Naive thymus-derived CD4-positive, alpha-beta T cell (primary cell): ENCODE measurements around the gene HBM. TPM values are rescaled to one million over a fixed set of nuclear protein-coding genes. Genes with fewer than 3 reads are reported as not detected.

Source experiments
- ATAC-seq: fragments of 150-1000 bp; cut with Tn5 transposase; 2 replicates; pipeline ENCODE4 v1.10.0; 2021; ENCODE audit warnings: mild to moderate bottlenecking, moderate library complexity
- CTCF ChIA-PET: fragments of 350-600 bp; sonication (Branson Sonifier 250); formaldehyde crosslinking; loops from one replicate; lab custom pipeline; 2021; ENCODE audit warnings: antibody characterized with exemption; lab: Charles Lee
- POLR2A ChIA-PET: fragments of 350-600 bp; sonication (Branson Sonifier 250); formaldehyde crosslinking; loops from one replicate; lab custom pipeline; 2021; ENCODE audit warnings: antibody characterized with exemption, inconsistent platforms; lab: Charles Lee
- DNase-seq, 9 donors: peaks; one replicate each; pipeline versions ENCODE4 v3.0.0 to v3.0.0-alpha.2; 2020 to 2022; ENCODE audit warnings: mixed read lengths in 1 of 9
- H3K27ac ChIP-seq: one replicate; pipeline ENCODE4 v1.7.0; 2013; ENCODE audit warnings: mild to moderate bottlenecking, low read depth, low read length, moderate library complexity
- H3K27me3 ChIP-seq, 2 donors: one replicate each; pipeline ENCODE4 v1.7.0; 2013; ENCODE audit warnings: low read length in 2 of 2, mild to moderate bottlenecking in 2 of 2, moderate library complexity in 2 of 2; ENCODE audit not compliant: control insufficient read depth in 2 of 2, insufficient read depth in 2 of 2
- H3K36me3 ChIP-seq, 3 experiments: 1 replicate in 2 of 3; 2 replicates in 1 of 3; pipeline ENCODE4 v1.7.0; 2013; ENCODE audit warnings: low read length in 3 of 3, mild to moderate bottlenecking in 3 of 3, moderate library complexity in 1 of 3; ENCODE audit not compliant: insufficient read depth in 3 of 3, control insufficient read depth in 2 of 3
- H3K4me1 ChIP-seq, 2 donors: one replicate each; pipeline ENCODE4 v1.7.0; 2013; ENCODE audit warnings: low read length in 2 of 2, mild to moderate bottlenecking in 2 of 2, moderate library complexity in 1 of 2; ENCODE audit not compliant: control insufficient read depth in 2 of 2, insufficient read depth in 2 of 2
- H3K4me3 ChIP-seq: 2 replicates; pipeline ENCODE4 v1.7.0; 2013; ENCODE audit warnings: mild to moderate bottlenecking, low read length
- H3K9me3 ChIP-seq, 3 experiments: 1 replicate in 2 of 3; 2 replicates in 1 of 3; pipeline ENCODE4 v1.7.0; 2013; ENCODE audit warnings: low read length in 3 of 3; ENCODE audit not compliant: control insufficient read depth in 2 of 3
- H3K27ac Mint-ChIP-seq, 9 donors: one replicate each; pipeline ENCODE4 v1.8.0; 2020 to 2022; ENCODE audit warnings: mixed read lengths in 9 of 9, mild to moderate bottlenecking in 8 of 9, moderate library complexity in 5 of 9, inconsistent platforms in 2 of 9
- H3K27me3 Mint-ChIP-seq, 5 donors: one replicate each; pipeline ENCODE4 v1.8.0; 2021 to 2022; ENCODE audit warnings: mixed read lengths in 5 of 5, mild to moderate bottlenecking in 1 of 5
- H3K36me3 Mint-ChIP-seq, 5 donors: one replicate each; pipeline ENCODE4 v1.8.0; 2020 to 2022; ENCODE audit warnings: mixed read lengths in 5 of 5, mild to moderate bottlenecking in 3 of 5, inconsistent platforms in 1 of 5
- H3K4me1 Mint-ChIP-seq, 7 donors: one replicate each; pipeline ENCODE4 v1.8.0; 2020 to 2022; ENCODE audit warnings: mixed read lengths in 7 of 7, mild to moderate bottlenecking in 3 of 7, inconsistent platforms in 1 of 7
- H3K4me3 Mint-ChIP-seq, 10 donors: one replicate each; pipeline ENCODE4 v1.8.0; 2020 to 2022; ENCODE audit warnings: mild to moderate bottlenecking in 10 of 10, mixed read lengths in 10 of 10, moderate library complexity in 6 of 10, inconsistent platforms in 2 of 10
- H3K9me3 Mint-ChIP-seq, 11 donors: one replicate each; pipeline ENCODE4 v1.8.0; 2020 to 2022; ENCODE audit warnings: mixed read lengths in 11 of 11, mild to moderate bottlenecking in 4 of 11, inconsistent platforms in 1 of 11, moderate library complexity in 1 of 11
- intact Hi-C, 2 donors: fragments of 100-400 bp; cut with micrococcal nuclease; formaldehyde crosslinking; loops; one replicate each; pipeline ENCODE4 v1.15.1; 2023
- polyA plus RNA-seq, 2 donors: library from polyadenylated mRNA; unstranded; fragments of 300-500 nt; fragmentation: Illumina TruSeq; gene quantifications; one replicate each; pipeline ENCODE4 v1.2.3, GENCODE V29; 2021
- total RNA-seq, 6 experiments: library from RNA in 5 of 6; stranded (reverse) in 5 of 6; gene quantifications; 1 replicate in 5 of 6; 2 replicates in 1 of 6; pipeline ENCODE4 v1.2.3 and lab custom pipeline; 2021 to 2026

HBM gene
- total and polyA plus RNA-seq, 7 experiments from 2014 or later, result not detected

- no peak overlapping the region for H3K4me3 Mint-ChIP-seq
- no peaks in the 10 kb centered on the region for H3K9me3 Mint-ChIP-seq
- intact Hi-C loops, result no loop called here
- POLR2A ChIA-PET, result no interaction called here
- peaks cover 11 to 55% (median 45%) of the 10 kb centered on the region in 7 donors for H3K4me1 Mint-ChIP-seq
- DNase-seq (no peak), ATAC-seq (no peak)
- peaks cover 0 to 4% (median 0%) of the 10 kb centered on the region in 5 donors for H3K36me3 Mint-ChIP-seq
- H3K4me1 ChIP-seq, result no peaks in the 10 kb centered on the region
- peaks cover 0 to under 1% (median 0%) of the 10 kb centered on the region in 3 experiments for H3K36me3 ChIP-seq
- H3K9me3 ChIP-seq, result no peaks in the 10 kb centered on the region
- CTCF ChIA-PET, result no interaction called here
- no peaks in the 10 kb centered on the region for H3K27me3 ChIP-seq
- H3K27ac ChIP-seq, result no peak overlapping the region
- no peak overlapping the region for H3K27ac Mint-ChIP-seq
- no peak overlapping the region for H3K4me3 ChIP-seq
- H3K27me3 Mint-ChIP-seq, result no peaks in the 10 kb centered on the region
These were observed 35.1 kb upstream of the HBM start for GRCh38 chr16:130533-131173.

GRCh38 chr16:132120-132519, 33.7 kb upstream of the HBM start:
- intact Hi-C loops, result no loop called here
- Mint-ChIP-seq H3K27me3 (no peaks in the 10 kb centered on the region), H3K4me3 (no peak overlapping the region), H3K4me1 (peaks cover 15 to 61% (median 52%) of the 10 kb centered on the region in 7 donors), H3K9me3 (no peaks in the 10 kb centered on the region), H3K27ac (no peak overlapping the region), H3K36me3 (peaks cover 0 to 9% (median 3%) of the 10 kb centered on the region in 5 donors)
- DNase-seq (no peak), ATAC-seq (no peak)
- H3K36me3 ChIP-seq, result no peaks in the 10 kb centered on the region
- H3K27me3 ChIP-seq, result no peaks in the 10 kb centered on the region
- ChIA-PET CTCF (interaction anchor here (0.7 to 1.6 kb wide), 2 partner anchors 25 to 1885 kb away, joined by 3 to 4 read pairs; no protein-coding TSS in a partner anchor), POLR2A (no interaction called here)
- no peaks in the 10 kb centered on the region for H3K9me3 ChIP-seq
- H3K4me3 ChIP-seq, result no peak overlapping the region
- H3K27ac ChIP-seq, result no peak overlapping the region
- no peaks in the 10 kb centered on the region for H3K4me1 ChIP-seq

- Histone ChIP-seq H3K4me3 (no peak overlapping the region), H3K9me3 (no peaks in the 10 kb centered on the region), H3K4me1 (peaks cover 6% of the 10 kb centered on the region in 2 donors), H3K36me3 (no peaks in the 10 kb centered on the region), H3K27ac (no peak overlapping the region), H3K27me3 (no peaks in the 10 kb centered on the region)
- peaks cover 17 to 74% (median 55%) of the 10 kb centered on the region in 7 donors for H3K4me1 Mint-ChIP-seq
- DNase-seq (no peak), ATAC-seq (no peak)
- H3K27me3 Mint-ChIP-seq, result peaks cover 0 to 3% (median 0%) of the 10 kb centered on the region in 5 donors
- no peak overlapping the region for H3K27ac Mint-ChIP-seq
- CTCF ChIA-PET, result interaction anchor here (1.6 kb wide), 1 partner anchor 27 kb away, joined by 4 read pairs; no protein-coding TSS in a partner anchor
- H3K36me3 Mint-ChIP-seq, result peaks cover 0 to 9% (median 3%) of the 10 kb centered on the region in 5 donors
- intact Hi-C loops, result no loop called here
- no peaks in the 10 kb centered on the region for H3K9me3 Mint-ChIP-seq
- POLR2A ChIA-PET, result no interaction called here
- H3K4me3 Mint-ChIP-seq, result peak overlapping the region in 2 of 10 donors; percentile 16 to 27
These were observed 32.1 kb upstream of the HBM start for GRCh38 chr16:133716-134115.

GRCh38 chr16:138049-138417, 27.7 kb upstream of the HBM start:
- ATAC-seq, result peak; percentile 24

GRCh38 chr16:140175-140857, 25.5 kb upstream of the HBM start:
- peak overlapping the region in 2 of 9 donors; percentile 39 to 73 for H3K27ac Mint-ChIP-seq
- intact Hi-C loops, result no loop called here
- Histone ChIP-seq H3K36me3 (no peaks in the 10 kb centered on the region), H3K4me3 (no peak overlapping the region), H3K27ac (no peak overlapping the region), H3K27me3 (no peaks in the 10 kb centered on the region), H3K4me1 (peaks cover 6% of the 10 kb centered on the region in 2 donors), H3K9me3 (no peaks in the 10 kb centered on the region)
- ATAC-seq (no peak), DNase-seq (no peak)
- ChIA-PET POLR2A (no interaction called here), CTCF (no interaction called here)
- no peaks in the 10 kb centered on the region for H3K9me3 Mint-ChIP-seq
- peaks cover 5 to 12% (median 9%) of the 10 kb centered on the region in 5 donors for H3K27me3 Mint-ChIP-seq
- peaks cover 0 to 29% (median 12%) of the 10 kb centered on the region in 7 donors for H3K4me1 Mint-ChIP-seq
- H3K36me3 Mint-ChIP-seq, result peaks cover 0 to 5% (median 3%) of the 10 kb centered on the region in 5 donors
- H3K4me3 Mint-ChIP-seq, result peak overlapping the region in 8 of 10 donors; percentile 23 to 82 (median 42)

More at GRCh38 chr16:138049-138417, 27.7 kb upstream of the HBM start:
- H3K27ac ChIP-seq, result peak overlapping the region; percentile 68
- peak overlapping the region in 7 of 9 donors; percentile 11 to 94 (median 75) for H3K27ac Mint-ChIP-seq
- peaks cover 6% of the 10 kb centered on the region in 2 donors for H3K4me1 ChIP-seq
- H3K9me3 Mint-ChIP-seq, result no peaks in the 10 kb centered on the region
- ChIA-PET POLR2A (interaction anchor here (0.7 to 0.8 kb wide), 2 partner anchors 44 to 536 kb away, joined by 3 read pairs; no protein-coding TSS in a partner anchor), CTCF (no interaction called here)
- no peaks in the 10 kb centered on the region for H3K9me3 ChIP-seq
- H3K36me3 ChIP-seq, result no peaks in the 10 kb centered on the region
- intact Hi-C loops, result loop anchor here (1.0 to 5.0 kb wide), 8 partner anchors 43 to 589 kb away; partner anchors contain the start of genes AXIN1 (in 1 of the 2), CCDC78 (in 1 of the 2), FAM234A (in 1 of the 2) and HAGHL (in 1 of the 2)
- peaks cover 0 to 5% (median 3%) of the 10 kb centered on the region in 5 donors for H3K36me3 Mint-ChIP-seq
- no peaks in the 10 kb centered on the region for H3K27me3 ChIP-seq
- DNase-seq, result peak in 7 of 9 donors; percentile 10 to 55 (median 23)
- peak overlapping the region; percentile 74 to 90 (median 84) for H3K4me3 Mint-ChIP-seq
- H3K4me1 Mint-ChIP-seq, result peaks cover 9 to 47% (median 26%) of the 10 kb centered on the region in 7 donors
- peaks cover 0 to 6% (median 0%) of the 10 kb centered on the region in 5 donors for H3K27me3 Mint-ChIP-seq
- H3K4me3 ChIP-seq, result peak overlapping the region; percentile 58

- Histone ChIP-seq H3K4me1 (peaks cover 3% of the 10 kb centered on the region in 2 donors), H3K9me3 (no peaks in the 10 kb centered on the region), H3K36me3 (no peaks in the 10 kb centered on the region), H3K27me3 (no peaks in the 10 kb centered on the region), H3K4me3 (no peak overlapping the region), H3K27ac (no peak overlapping the region)
- H3K27me3 Mint-ChIP-seq, result peaks cover 5 to 15% (median 12%) of the 10 kb centered on the region in 5 donors
- intact Hi-C loops, result no loop called here
- H3K36me3 Mint-ChIP-seq, result no peaks in the 10 kb centered on the region
- no peaks in the 10 kb centered on the region for H3K9me3 Mint-ChIP-seq
- H3K4me1 Mint-ChIP-seq, result peaks cover 0 to 11% (median 4%) of the 10 kb centered on the region in 7 donors
- ChIA-PET POLR2A (no interaction called here), CTCF (no interaction called here)
- H3K4me3 Mint-ChIP-seq, result no peak overlapping the region
- ATAC-seq, result no peak
- H3K27ac Mint-ChIP-seq, result no peak overlapping the region
- no peak for DNase-seq
These were observed 23.3 kb upstream of the HBM start for GRCh38 chr16:142405-142967.
